ENCODE data around the gene GPR149. TPM values are rescaled to one million over a fixed set of nuclear protein-coding genes. Genes with fewer than 3 reads are reported as not detected.

Gene GPR149
- total and polyA plus RNA-seq, 2 of the 8 experiments (the other 6 are each of a cell fraction or from before 2014, with no cell fraction given) = not detected

DNA sequence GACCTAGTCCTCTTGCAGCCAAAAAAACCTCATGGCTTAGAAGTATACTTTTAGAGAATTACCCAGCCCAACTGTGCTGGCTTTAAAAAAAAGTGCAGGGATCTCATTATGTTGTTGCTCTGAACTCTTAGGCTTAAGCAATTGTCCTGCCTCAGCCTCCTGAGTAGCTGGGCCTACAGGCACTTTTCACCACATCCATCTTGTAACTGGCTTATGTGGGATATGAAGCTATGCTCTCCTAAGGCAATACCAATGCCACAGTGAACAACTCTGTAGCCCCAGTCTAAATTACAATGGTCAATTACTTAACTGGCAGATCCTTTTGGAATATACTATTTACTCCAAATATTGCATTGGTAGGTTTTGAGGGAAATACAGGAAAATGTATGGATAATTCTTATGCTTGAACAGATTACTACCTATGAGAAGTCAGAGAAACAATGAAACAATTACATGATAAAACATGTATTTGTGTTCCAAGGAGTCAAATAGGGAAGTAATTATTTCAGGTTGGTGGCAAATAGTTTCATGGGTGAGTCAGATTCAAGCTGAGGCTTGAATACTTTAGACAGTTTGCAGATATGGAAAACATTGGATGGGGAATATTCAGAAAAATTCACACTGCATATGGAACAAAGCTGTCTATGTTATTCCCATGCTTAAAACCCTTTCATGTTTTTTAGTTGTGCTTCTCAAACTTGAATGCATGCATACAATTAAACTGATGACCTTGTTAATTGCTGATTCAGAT, 34.6 kb upstream of the GPR149 start:
- no peak overlapping the region for H2BK20ac ChIP-seq (ENCODE audit: low read length)
- no peak overlapping the region for H2BK12ac ChIP-seq (ENCODE audit: low read depth, low read length)
- no peaks in the 10 kb centered on the region for H3K36me3 ChIP-seq (ENCODE audit: control insufficient read depth in 2 of 4, insufficient read depth in 4 of 4, low read length in 3 of 4)
- no peak overlapping the region for H3K4me3 ChIP-seq (ENCODE audit: extremely low read depth in 1 of 4, insufficient read depth in 2 of 4, low read depth in 3 of 4, low read length in 4 of 4)
- no peak overlapping the region for H4K91ac ChIP-seq (replicated peaks; ENCODE audit: insufficient read length, low read length)
- no peak overlapping the region for H2BK5ac ChIP-seq (ENCODE audit: low read depth, low read length)
- H4K8ac ChIP-seq (ENCODE audit: extremely low read depth, insufficient read depth, low read length) = no peak overlapping the region
- H3K9me3 ChIP-seq (ENCODE audit: insufficient read depth in 2 of 2, low read depth in 1 of 2, low read length in 1 of 2) = no peaks in the 10 kb centered on the region
- ChIA-PET POLR2A (ENCODE audit: partially characterized antibody) (no interaction called here), CTCF (ENCODE audit: partially characterized antibody) (interaction anchor here (0.6 kb wide), 1 partner anchor 263 kb away, joined by 3 read pairs; no protein-coding TSS in a partner anchor)
- H3K27me3 ChIP-seq (replicated peaks in 1 of 4; ENCODE audit: control insufficient read depth in 3 of 4, extremely low read depth in 1 of 4, insufficient read depth in 3 of 4, low read length in 3 of 4) = no peaks in the 10 kb centered on the region
- no peak overlapping the region for H2BK15ac ChIP-seq (ENCODE audit: low read length)
- H3K23me2 ChIP-seq (ENCODE audit: low read depth, low read length) = no peaks in the 10 kb centered on the region
- no peak for DNase-seq (ENCODE audit: low read depth in 1 of 2, low spot score in 2 of 2)
- no peak overlapping the region for H3K14ac ChIP-seq (ENCODE audit: insufficient read length)
- no peaks in the 10 kb centered on the region for H3K79me1 ChIP-seq (ENCODE audit: low read depth, low read length)
- no peak overlapping the region for H4K5ac ChIP-seq (ENCODE audit: insufficient read length, low read depth, low read length)
- no peak overlapping the region for H3K27ac ChIP-seq (ENCODE audit: low read depth, low read length)
- FAIRE-seq = no peak
- no peak overlapping the region for H3K23ac ChIP-seq (ENCODE audit: insufficient read length)
- no peak overlapping the region for H3K9ac ChIP-seq (replicated peaks in 1 of 4; ENCODE audit: extremely low read depth in 1 of 4, low read depth in 3 of 4, low read length in 3 of 4)
- H3K18ac ChIP-seq (ENCODE audit: extremely low read depth, low read length) = no peak overlapping the region
- no peak overlapping the region for H2AFZ ChIP-seq (ENCODE audit: low read length)
- peaks cover 0 to 3% (median under 1%) of the 10 kb centered on the region in 4 experiments; a peak in 1 of 7 replicates for H3K4me1 ChIP-seq (replicated peaks in 1 of 4; ENCODE audit: control insufficient read depth in 3 of 4, insufficient read depth in 4 of 4, low read length in 3 of 4)
- H3K4me2 ChIP-seq (ENCODE audit: insufficient read depth in 1 of 2, low read depth in 2 of 2, low read length in 2 of 2) = no peak overlapping the region
- H2AK5ac ChIP-seq (ENCODE audit: low read depth, low read length) = no peak overlapping the region
- H2BK120ac ChIP-seq (replicated peaks; ENCODE audit: low read depth, low read length) = no peak overlapping the region
- no peak overlapping the region for H3K56ac ChIP-seq (replicated peaks; ENCODE audit: insufficient read length, low read depth, low read length)
- H4K20me1 ChIP-seq (replicated peaks in 1 of 2; ENCODE audit: control insufficient read depth in 1 of 2, insufficient read depth in 2 of 2, low read length in 2 of 2) = no peaks in the 10 kb centered on the region
- no peak overlapping the region for H3K4ac ChIP-seq (replicated peaks; ENCODE audit: insufficient read length, low read depth, low read length)
- no peaks in the 10 kb centered on the region for H3K79me2 ChIP-seq (ENCODE audit: control insufficient read depth in 1 of 2, insufficient read depth in 2 of 2, low read length in 2 of 2)
- no peak for TF ChIP-seq CHD1 (IDR thresholded peaks at IDR 0.05; ENCODE audit: low read depth, low read length)
- no peak for TF ChIP-seq TBP (IDR thresholded peaks at IDR 0.05; ENCODE audit: low read depth, low read length)
- no peak for TF ChIP-seq POU5F1 (IDR thresholded peaks at IDR 0.05; ENCODE audit: low read depth, low read length)
- TF ChIP-seq BACH1 (IDR thresholded peaks at IDR 0.05; ENCODE audit: low read length) = no peak
- no peak for TF ChIP-seq RBBP5 (IDR thresholded peaks at IDR 0.05; ENCODE audit: borderline replicate concordance, low read depth, low read length)
- no peak for TF ChIP-seq POLR2AphosphoS5 (IDR thresholded peaks at IDR 0.05; ENCODE audit: low read depth, low read length)
- no peak for TF ChIP-seq SIRT6 (IDR thresholded peaks at IDR 0.05; ENCODE audit: low read length)
- TF ChIP-seq EZH2 (IDR thresholded peaks at IDR 0.05; ENCODE audit: low read depth, low read length, severe bottlenecking) = no peak
- TF ChIP-seq CTBP2 (IDR thresholded peaks at IDR 0.05; ENCODE audit: borderline replicate concordance, insufficient read depth, insufficient read length, low read length) = no peak
- no peak for TF ChIP-seq JUND (IDR thresholded peaks at IDR 0.05; ENCODE audit: low read length)
- no peak for TF ChIP-seq MAFK (IDR thresholded peaks at IDR 0.05; ENCODE audit: low read depth, low read length)
- TF ChIP-seq, protein P1, sequence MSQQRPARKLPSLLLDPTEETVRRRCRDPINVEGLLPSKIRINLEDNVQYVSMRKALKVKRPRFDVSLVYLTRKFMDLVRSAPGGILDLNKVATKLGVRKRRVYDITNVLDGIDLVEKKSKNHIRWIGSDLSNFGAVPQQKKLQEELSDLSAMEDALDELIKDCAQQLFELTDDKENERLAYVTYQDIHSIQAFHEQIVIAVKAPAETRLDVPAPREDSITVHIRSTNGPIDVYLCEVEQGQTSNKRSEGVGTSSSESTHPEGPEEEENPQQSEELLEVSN (IDR thresholded peaks at IDR 0.05) = no peak
- TF ChIP-seq TEAD4 (IDR thresholded peaks at IDR 0.05; ENCODE audit: low read depth, low read length) = no peak
- TF ChIP-seq EP300 (IDR thresholded peaks at IDR 0.05; ENCODE audit: borderline replicate concordance in 1 of 2, low read depth in 2 of 2, low read length in 2 of 2) = no peak

Data from H1 (cell line).